ENCODE results near the gene TEX22.

The TEX22 gene

DNA sequence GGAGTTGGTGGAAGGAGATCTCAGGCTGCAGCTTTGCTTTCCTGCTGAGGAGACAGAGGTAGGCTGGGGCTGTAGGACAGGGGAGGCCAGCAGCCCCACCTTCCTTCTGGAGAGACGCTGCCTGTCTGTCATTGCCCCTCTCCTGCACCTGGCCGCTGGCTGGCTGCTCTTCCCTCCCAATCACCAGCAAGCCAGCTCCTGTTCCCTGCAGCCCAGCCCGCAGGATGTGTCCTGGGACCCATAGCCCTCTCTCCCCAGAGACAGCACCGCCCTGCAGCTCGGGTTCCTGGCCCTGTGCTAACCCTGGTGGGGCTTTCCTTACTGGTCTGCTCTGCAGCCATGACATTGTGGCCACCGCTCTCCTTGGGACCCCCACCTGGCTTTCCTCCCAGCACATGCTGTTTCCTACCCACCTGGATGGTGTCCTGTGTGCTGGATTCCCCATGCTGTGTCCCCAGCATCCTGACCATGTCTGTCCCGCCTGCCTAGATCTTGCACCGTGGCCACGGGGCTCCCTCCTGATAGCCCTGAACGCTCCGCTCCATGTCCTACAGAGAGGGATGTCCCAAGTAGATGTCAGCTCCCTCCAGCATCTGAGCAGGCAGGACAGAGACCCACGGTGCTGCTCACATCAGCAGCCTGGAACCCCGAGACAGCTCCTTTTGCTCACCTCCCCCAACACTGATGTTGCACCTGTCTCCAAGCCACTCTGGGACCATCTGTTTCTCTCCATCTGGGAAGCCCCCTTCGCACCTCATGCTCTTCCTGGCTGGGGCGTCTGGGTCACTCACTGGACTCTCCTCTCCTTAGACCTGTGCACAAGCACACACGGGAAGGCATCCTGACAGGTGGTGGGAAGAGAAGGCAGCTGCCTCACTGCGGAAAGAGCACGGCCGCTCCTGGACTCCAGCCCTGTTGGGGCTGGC is 20.2 kb downstream of the TEX22 start:
- Histone ChIP-seq H3K36me3 (ENCODE audit: insufficient read depth, low read length) (peaks cover 13% of the 10 kb centered on the region), H3K9ac (ENCODE audit: low read depth, low read length) (peak overlapping the region; percentile 85), H3K4me3 (ENCODE audit: low read length) (peak overlapping the region; percentile 77), H3K9me3 (ENCODE audit: insufficient read depth, low read depth, low read length) (no peaks in the 10 kb centered on the region), H3K27ac (ENCODE audit: low read depth, low read length) (0 out of 2 replicates have a peak overlapping the region, but pooled peaks have one; percentile 35), H3K27me3 (ENCODE audit: insufficient read depth, low read length) (peaks cover 14% of the 10 kb centered on the region), H3K4me1 (ENCODE audit: insufficient read depth, low read length) (peaks cover 4% of the 10 kb centered on the region; the same call in 1 of the 2 replicates)
- WGBS, result 84% methylated on average over 19 of the region's 19 CpGs

DNA sequence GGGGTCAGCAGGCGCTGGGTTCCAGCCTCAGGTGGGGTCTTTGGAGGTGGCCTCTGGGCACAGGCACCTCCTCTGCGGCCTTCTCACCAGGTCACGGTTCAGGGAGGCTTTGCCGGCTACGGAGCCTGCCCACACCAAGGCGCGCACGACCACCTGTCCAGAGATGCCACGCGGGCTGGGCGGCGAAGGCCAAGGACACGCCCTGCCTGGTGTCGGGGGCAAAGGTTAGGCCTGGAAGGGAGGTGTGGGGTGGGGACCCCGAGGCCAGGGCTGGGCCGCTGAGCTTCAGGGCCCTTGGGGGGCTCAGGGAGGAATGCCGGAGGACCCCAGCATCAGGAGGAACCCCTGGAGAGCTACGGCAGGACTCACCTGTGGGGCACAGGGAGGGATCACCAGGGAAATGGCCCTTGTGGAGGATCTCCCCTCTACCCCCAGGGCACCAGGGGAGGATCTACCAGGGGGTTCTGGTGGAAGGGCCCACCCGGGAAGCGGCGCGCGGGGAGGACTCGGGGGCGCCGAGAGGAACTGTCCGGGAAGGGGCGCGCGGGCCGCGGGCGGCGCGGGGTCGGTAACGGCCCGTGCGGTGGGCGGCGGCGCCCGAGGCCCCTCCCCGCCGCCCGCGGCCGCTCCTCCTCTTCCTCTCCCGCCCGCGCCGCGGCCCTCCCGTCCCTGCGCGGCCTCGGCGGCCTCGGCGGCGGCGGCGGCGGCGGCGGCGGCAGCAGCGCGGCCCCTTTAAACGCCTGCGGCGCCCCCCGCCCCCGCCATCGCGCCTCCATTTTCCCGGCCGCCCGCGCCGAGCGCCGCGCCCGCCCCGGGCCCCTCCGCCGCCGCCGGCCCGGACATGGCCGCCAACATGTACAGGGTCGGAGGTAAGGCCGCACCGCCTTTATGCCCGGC is 21.1 kb downstream of the TEX22 start, which contains the start of gene MTA1:
Gene MTA1, plus strand, starts transcription at position 633 of the 897 bp plus-strand sequence. Its CDS starts 209 bp downstream, at position 842.
- peaks cover 4% of the 10 kb centered on the region; the same call in 1 of the 2 replicates for H3K4me1 ChIP-seq (ENCODE audit: insufficient read depth, low read length)
- H3K9me3 ChIP-seq (ENCODE audit: insufficient read depth, low read depth, low read length), result no peaks in the 10 kb centered on the region
- peak within 1 kb of the TSS; percentile 76 for H3K27ac ChIP-seq (ENCODE audit: low read depth, low read length)
- H3K4me3 ChIP-seq (ENCODE audit: low read length), result peak within 1 kb of the TSS; percentile 92
- H3K36me3 ChIP-seq (ENCODE audit: insufficient read depth, low read length), result peaks cover 15% of the 10 kb centered on the region
- H3K27me3 ChIP-seq (ENCODE audit: insufficient read depth, low read length), result peaks cover 5% of the 10 kb centered on the region
- H3K9ac ChIP-seq (ENCODE audit: low read depth, low read length), result peak within 1 kb of the TSS; percentile 98
- WGBS, result 8% methylated on average over 92 of the region's 96 CpGs

DNA sequence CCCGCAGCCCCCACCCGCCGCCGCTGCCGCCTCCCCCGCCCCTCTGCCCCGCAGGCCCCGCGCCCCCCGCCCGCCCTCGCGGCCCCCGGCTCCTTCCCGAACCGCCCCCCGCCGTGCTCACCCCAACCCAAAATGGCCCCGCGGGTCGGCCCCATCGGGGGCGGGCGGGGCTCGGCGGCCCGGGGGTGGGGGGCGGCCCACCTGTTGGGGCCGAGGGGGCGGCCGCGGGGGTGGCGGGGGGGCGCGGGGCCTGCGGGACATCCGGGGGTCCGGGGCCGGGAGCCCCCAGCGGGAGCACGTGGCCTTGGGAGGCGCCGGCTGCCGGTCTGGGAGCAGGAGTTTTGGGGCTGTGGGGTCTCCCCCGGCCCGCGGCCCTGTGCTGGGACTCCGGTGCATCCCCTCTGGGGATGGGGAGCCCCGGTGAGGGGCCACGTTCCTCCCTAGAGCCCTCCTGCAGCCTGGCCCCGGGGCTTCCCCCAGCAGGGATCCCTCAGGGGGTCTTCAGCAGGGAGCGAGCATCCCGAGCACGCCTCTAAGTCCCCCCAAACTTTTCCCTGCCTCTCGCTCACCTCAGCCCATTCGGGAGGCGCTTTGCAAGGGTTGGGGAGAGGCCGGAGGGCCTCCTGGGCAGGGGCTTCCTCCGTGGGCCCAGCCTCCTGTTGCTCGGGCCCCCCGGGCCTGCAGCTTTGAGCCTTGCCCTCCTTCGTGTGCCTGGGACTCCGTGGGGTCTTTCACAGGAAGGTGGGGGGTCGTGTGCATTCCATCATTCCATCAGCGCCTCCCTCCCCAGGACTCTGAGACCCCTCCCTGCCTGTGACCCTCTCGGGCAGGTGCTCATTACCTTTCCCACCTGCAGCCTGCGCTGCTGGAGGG is 22.0 kb downstream of the TEX22 start:
- H3K27me3 ChIP-seq (ENCODE audit: insufficient read depth, low read length), result no peaks in the 10 kb centered on the region
- H3K9me3 ChIP-seq (ENCODE audit: insufficient read depth, low read depth, low read length), result no peaks in the 10 kb centered on the region
- peak overlapping the region; percentile 98 for H3K9ac ChIP-seq (ENCODE audit: low read depth, low read length)
- peak overlapping the region; percentile 92 for H3K4me3 ChIP-seq (ENCODE audit: low read length)
- peaks cover 20% of the 10 kb centered on the region for H3K36me3 ChIP-seq (ENCODE audit: insufficient read depth, low read length)
- peak overlapping the region; percentile 76 for H3K27ac ChIP-seq (ENCODE audit: low read depth, low read length)
- WGBS, result 3% methylated on average over 51 of the region's 67 CpGs
- H3K4me1 ChIP-seq (ENCODE audit: insufficient read depth, low read length), result peaks cover 4% of the 10 kb centered on the region; the same call in 1 of the 2 replicates

DNA sequence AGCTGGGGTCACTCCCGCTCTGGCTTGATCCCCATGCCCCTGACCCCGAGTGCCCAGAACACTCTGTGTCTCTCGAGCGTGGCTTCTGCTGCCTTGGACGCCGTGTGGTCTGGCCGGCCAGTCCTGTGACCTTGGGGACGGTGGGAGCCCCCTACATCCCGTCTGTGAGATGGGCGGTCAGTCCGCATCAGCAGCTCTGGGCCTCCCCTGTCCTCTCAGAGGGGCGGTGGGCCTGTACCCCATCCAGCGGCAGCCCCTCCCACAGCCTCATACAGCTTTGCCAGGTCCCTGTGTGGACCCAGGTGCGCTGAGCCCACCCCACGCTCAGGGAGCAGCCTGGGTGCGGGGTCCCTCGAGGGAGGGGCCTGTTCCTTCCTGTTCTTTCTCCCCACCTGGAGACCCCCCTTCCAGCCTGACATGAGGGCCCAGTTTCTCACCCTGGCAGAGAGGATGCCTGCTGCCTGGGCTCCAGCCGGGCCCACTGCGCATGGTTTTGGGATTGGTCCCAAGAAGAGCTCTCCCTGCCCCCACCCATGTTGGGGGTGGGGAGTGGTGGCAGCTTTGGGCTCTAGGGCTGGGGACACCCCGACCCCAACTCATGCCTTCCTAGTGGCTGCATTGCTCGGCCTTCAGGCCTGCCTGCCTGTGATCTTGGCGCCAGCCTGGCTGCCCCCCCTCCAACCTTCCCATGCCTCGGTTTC is 22.8 kb downstream of the TEX22 start:
- peaks cover 4% of the 10 kb centered on the region; the same call in 1 of the 2 replicates for H3K4me1 ChIP-seq (ENCODE audit: insufficient read depth, low read length)
- 65% methylated on average over 23 of the region's 23 CpGs for WGBS
- H3K27ac ChIP-seq (ENCODE audit: low read depth, low read length), result peak overlapping the region; percentile 76; the same call in 1 of the 2 replicates
- H3K27me3 ChIP-seq (ENCODE audit: insufficient read depth, low read length), result no peaks in the 10 kb centered on the region
- H3K4me3 ChIP-seq (ENCODE audit: low read length), result peak overlapping the region; percentile 92
- H3K9me3 ChIP-seq (ENCODE audit: insufficient read depth, low read depth, low read length), result no peaks in the 10 kb centered on the region
- peak overlapping the region; percentile 98 for H3K9ac ChIP-seq (ENCODE audit: low read depth, low read length)
- H3K36me3 ChIP-seq (ENCODE audit: insufficient read depth, low read length), result peaks cover 23% of the 10 kb centered on the region

DNA sequence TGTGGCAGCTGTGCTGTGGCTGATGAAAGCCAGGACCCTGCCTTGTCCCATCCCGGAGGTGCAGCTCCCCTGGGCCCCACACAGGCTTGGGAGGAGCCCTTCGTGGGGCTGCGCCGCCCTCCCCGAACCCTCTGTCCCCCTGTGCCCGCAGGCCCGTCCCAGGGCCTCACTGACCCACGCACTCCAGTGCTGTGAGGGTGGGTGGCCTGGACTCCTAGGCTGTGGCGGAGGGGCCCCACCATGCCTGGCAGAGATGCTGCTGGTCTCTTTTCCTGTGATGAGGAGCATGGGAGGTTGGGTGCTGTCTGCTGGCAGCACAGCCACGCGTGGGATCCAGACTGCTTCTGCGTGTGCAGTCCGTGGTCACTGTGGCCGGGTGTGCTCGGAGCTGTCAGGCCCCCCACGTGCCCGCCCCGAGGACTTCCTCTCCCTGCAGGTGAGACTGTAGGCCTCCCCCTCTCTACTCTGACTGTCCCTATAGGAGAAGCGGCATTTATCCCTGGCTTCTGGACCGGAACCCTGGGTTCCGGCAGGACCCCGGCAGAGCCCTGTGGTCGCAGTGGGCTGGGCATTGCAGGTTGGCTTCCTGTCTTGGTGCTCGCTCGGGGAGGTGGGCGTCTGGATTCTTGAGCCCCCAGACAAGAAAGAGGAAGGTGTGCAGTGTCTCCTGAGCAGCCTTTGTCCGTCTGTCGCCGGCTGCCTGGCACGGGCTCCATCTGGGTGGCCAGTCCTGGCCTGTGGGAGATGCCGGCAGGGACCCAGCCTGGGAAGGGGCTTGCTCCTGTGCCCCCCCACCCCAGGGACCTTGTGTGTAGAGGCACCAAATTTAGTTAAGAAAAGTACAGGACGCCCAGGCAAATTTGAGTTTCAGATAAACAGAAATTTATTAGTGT is 23.6 kb downstream of the TEX22 start:
- Histone ChIP-seq H3K27ac (ENCODE audit: low read depth, low read length) (peak overlapping the region; percentile 10; the same call in 1 of the 2 replicates), H3K9me3 (ENCODE audit: insufficient read depth, low read depth, low read length) (no peaks in the 10 kb centered on the region), H3K4me1 (ENCODE audit: insufficient read depth, low read length) (peaks cover 4% of the 10 kb centered on the region; the same call in 1 of the 2 replicates), H3K4me3 (ENCODE audit: low read length) (peak overlapping the region; percentile 92), H3K9ac (ENCODE audit: low read depth, low read length) (peak overlapping the region; percentile 98), H3K27me3 (ENCODE audit: insufficient read depth, low read length) (no peaks in the 10 kb centered on the region), H3K36me3 (ENCODE audit: insufficient read depth, low read length) (peaks cover 32% of the 10 kb centered on the region)
- WGBS, result 94% methylated on average over 32 of the region's 32 CpGs

DNA sequence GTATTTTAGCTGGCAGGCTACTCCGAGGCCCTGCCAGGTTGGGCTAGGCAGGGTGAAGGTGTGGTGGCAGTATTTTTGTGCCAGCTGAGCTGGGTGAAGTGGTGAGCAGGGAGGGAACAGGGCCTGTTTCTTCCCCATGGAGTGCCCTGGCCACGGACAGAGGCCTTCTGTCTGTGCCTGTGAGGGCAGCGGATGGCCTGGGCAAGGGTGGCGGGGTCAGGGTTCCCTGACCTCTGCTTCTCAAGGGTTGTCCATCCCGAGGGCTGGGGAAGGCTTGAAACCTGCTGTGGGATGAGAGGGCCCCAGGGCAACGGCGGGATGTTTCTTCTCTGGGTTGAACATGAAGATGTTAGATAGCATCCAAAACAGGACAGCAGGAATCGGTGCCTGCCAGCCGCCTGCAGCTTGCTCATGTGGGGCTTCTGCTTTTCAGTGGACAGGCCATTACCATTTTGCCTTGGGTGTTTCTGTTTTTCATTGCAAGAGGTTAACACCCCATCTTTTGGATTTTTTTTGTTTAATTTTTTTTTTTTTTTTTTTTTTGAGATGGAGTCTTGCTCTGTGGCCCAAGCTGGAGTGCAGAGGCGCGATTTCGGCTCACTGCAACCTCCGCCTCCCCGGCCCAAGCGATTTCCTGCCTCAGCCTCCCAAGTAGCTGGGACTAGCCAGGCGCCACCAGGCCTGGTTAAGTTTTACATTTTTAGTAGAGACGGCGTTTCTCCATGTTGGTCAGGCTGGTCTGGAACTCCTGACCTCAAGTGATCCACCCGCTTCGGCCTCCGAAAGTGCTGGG is 24.6 kb downstream of the TEX22 start:
- Histone ChIP-seq H3K4me1 (ENCODE audit: insufficient read depth, low read length) (peaks cover 4% of the 10 kb centered on the region; the same call in 1 of the 2 replicates), H3K9me3 (ENCODE audit: insufficient read depth, low read depth, low read length) (no peaks in the 10 kb centered on the region), H3K27ac (ENCODE audit: low read depth, low read length) (no peak overlapping the region), H3K36me3 (ENCODE audit: insufficient read depth, low read length) (peaks cover 40% of the 10 kb centered on the region), H3K4me3 (ENCODE audit: low read length) (no peak overlapping the region), H3K27me3 (ENCODE audit: insufficient read depth, low read length) (no peaks in the 10 kb centered on the region), H3K9ac (ENCODE audit: low read depth, low read length) (peak overlapping the region; percentile 44)
- WGBS, result 90% methylated on average over 21 of the region's 21 CpGs

DNA sequence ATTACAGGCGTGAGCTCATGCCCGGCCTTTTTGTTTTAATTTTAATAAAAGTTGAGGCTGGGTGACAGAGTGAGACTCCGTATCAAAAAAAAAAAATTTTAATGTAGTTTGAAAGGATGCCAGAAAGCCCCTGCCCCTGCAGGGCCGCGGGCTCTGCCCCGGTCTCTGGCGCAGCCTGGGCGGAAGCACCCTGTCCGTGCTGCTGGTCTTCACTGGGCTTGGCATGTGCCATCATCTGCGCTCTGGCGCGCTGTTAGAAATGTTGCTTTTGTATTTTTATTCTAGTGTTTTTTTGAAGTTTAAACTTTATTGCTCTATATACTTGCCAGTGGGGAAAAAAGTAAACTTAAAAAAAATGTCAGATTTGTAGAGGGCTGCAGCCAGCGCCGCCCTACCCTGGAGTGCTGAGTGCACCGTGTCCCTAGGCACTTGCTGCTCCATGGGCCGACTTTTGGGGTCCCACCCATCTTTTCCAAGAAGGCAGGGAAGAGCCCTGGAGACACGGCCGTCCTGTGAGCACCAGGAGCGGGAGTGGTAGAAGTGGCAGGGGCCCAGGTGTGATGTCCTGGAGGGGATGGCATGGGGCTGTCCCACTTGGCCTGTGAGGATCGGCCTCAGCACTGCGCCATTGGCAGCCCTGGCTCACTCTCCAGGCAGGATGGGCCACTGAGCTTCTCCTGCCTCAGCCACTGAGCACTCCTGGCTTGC is 25.3 kb downstream of the TEX22 start:
- Histone ChIP-seq H3K27ac (ENCODE audit: low read depth, low read length) (no peak overlapping the region), H3K36me3 (ENCODE audit: insufficient read depth, low read length) (peaks cover 44% of the 10 kb centered on the region), H3K9ac (ENCODE audit: low read depth, low read length) (no peak overlapping the region), H3K27me3 (ENCODE audit: insufficient read depth, low read length) (no peaks in the 10 kb centered on the region), H3K4me1 (ENCODE audit: insufficient read depth, low read length) (peaks cover 4% of the 10 kb centered on the region; the same call in 1 of the 2 replicates), H3K9me3 (ENCODE audit: insufficient read depth, low read depth, low read length) (no peaks in the 10 kb centered on the region), H3K4me3 (ENCODE audit: low read length) (no peak overlapping the region)
- 95% methylated on average over 21 of the region's 21 CpGs for WGBS

DNA sequence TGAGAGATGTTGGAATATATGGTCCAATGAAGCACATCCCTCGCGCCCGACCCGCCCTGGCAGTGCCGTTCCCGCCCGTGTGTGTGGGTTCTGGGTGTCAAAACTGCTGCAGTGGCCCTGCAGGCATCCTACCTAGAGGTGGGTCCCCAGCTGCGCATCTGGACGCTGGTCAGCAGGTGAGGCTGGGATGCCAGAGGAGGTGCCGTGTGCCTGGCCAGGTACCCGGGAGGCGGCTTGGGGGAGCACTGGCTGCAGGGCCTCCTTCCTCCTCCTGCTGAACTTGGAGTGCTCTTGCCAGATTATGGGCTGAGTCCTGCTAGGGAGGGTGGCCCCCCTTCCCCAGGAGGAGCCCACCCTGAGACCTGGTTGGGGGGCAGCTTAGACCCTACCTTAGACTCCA is 26.5 kb downstream of the TEX22 start:
- H3K4me3 ChIP-seq (ENCODE audit: low read length), result no peak overlapping the region
- peaks cover 45% of the 10 kb centered on the region for H3K36me3 ChIP-seq (ENCODE audit: insufficient read depth, low read length)
- no peaks in the 10 kb centered on the region for H3K4me1 ChIP-seq (ENCODE audit: insufficient read depth, low read length)
- WGBS, result 96% methylated on average over 12 of the region's 12 CpGs
- no peaks in the 10 kb centered on the region for H3K27me3 ChIP-seq (ENCODE audit: insufficient read depth, low read length)
- H3K9ac ChIP-seq (ENCODE audit: low read depth, low read length), result no peak overlapping the region
- no peaks in the 10 kb centered on the region for H3K9me3 ChIP-seq (ENCODE audit: insufficient read depth, low read depth, low read length)
- H3K27ac ChIP-seq (ENCODE audit: low read depth, low read length), result no peak overlapping the region
